ENCODE results near the gene RASGRF2.
"Not testable (repeated sequence)": the region's sequence is repeated elsewhere in the genome, so short reads cannot be mapped to it uniquely, and the experiment has no call there.

RASGRF2 gene

DNA sequence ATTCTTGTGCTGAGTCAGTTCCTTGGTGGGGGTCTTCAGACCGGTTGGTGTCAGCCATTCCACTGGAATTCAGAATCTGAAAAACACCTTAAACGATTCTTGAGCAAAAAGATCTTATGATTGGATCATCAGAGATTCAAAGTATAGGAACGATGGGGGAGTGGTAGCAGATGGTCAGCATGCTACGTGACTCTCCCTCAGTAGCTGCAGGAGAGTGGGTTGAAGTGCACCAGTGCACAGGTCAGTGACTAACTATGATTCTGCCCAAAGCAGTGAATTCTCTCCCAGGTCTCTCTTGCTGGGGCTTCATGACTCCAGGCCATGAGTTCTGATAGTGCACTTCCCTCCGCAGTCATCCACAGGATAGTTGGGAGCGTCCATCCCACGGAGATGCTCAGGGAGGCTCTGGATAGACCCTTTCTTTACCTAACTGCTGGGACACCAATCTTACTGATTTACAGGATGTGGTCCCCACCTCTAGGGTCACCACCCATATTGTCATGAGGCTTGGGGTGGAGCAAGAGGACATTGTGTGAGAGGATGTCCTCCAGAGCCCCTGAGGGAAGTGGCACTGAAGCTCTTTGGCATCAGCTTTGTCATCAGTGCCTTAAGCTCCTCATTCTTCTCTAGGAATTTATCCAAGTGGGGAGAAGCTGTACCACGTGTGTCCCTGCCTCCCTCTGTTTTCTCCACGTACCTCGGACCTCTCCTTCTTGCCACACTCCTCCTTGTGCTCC lies 62.0 kb downstream of the RASGRF2 start:
- no peak for DNase-seq (ENCODE audit: low read depth)

DNA sequence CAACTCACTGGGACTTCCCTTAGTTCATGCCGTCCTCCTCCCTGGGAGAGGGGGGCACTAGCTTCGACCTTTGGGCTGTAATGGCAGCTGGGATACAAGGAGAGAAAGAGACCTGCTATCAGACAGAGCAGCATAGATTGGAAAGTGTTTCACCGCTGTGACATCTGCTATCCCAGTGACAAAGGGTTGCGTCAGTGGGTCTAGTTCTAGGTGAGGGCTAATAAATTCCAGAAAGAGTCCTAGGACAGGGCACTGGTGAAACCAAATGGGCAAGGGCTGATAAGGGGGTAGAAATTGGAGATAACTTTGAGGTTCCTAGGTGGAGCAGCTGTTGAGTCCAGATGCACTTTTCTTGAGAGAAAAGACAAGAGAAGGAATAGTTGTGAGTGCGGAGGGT lies 62.5 kb downstream of the RASGRF2 start:
- DNase-seq (ENCODE audit: low read depth), result no peak

DNA sequence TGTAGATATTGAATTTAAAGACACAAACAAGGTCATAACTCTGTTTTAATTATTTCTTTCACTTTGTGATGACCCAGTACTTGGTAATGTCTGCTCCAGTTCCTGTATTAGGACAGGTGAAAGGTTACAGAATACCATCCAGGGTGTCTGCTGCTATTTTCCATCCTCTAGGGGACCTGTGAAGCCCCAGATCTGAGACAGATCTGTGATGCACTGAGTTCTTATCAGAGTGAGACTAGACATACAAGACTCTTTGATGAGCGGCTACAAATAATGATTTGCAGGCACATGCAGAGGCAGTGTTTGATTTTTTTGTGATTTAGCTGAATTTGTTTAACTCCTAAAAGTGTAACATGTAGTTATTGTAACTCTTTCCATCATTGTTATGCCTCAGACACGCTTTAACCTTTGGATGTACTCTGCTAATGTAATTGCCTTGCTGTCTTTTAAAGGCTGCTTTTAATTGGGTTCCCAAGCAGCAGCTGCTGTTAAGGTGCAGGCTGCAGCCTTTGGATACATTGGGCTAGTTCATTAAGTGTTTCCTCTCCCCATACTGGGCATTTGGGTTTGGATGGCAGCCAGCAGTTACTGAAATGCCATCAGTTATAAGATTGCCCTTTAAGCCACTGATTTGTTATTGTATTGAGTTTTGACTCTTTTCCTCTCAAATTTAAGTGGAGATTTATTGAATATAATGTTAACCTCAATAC lies 63.3 kb downstream of the RASGRF2 start:
- DNase-seq (ENCODE audit: low read depth), result no peak

DNA sequence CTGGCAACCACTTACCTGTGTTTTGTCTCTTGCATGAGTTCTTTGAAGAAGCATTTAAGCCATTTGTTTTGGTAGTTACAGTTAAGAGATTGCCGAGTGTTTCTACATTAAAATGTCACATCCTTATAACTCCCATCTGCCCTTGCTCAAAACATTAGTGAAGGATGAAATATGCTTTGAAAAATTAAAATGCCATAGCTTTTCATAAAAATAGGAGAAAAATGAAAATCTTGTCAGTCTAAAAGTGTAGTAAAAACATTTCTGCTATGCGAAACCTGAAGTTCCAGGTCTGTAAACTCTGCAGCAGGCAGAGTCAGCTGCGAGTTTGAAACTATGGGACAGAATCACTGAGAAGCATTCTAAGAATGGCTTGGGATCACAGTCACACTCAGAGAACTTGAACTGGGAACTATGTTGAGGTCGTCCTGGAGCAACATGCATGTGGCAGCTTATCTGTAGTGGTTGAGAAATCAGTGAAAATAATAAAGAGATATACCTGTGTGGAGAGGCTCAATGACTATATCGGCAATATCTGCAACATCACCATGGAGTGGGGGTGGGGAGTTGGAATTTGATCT lies 67.4 kb downstream of the RASGRF2 start:
- DNase-seq (ENCODE audit: low read depth), result no peak

DNA sequence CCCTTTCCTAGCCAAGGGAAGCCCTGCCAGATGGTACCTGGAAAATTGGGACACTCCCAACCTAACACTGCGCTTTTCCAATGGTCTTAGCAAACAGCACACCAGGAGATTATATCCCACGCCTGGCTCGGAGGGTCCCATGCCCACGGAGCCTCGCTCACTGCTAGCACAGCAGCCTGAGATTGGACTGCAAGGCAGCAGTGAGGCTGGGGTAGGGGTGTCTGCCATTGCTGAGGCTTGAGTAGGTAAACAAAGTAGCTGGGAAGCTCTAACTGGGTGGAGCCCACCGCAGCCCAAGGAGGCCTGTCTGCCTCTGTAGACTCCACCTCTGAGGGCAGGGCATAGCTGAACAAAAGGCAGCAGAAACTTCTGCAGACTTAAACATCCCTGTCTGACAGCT lies 68.7 kb downstream of the RASGRF2 start:
- DNase-seq (ENCODE audit: low read depth), result not testable (repeated sequence)

DNA sequence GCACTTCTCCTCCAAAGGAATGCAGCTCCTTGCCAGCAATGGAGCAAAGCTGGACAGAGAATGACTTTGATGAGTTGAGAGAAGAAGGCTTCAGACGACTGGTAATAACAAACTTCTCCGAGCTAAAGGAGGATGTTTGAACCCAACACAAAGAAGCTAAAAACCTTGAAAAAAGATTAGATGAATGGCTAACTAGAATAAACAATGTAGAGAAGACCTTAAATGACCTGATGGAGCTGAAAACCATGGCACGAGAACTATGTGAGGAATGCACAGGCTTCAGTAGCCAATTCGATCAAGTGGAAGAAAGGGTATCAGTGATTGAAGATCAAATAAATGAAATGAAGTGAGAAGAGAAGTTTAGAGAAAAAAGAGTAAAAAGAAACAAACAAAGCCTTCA lies 69.6 kb downstream of the RASGRF2 start:
- not testable (repeated sequence) for DNase-seq (ENCODE audit: low read depth)

DNA sequence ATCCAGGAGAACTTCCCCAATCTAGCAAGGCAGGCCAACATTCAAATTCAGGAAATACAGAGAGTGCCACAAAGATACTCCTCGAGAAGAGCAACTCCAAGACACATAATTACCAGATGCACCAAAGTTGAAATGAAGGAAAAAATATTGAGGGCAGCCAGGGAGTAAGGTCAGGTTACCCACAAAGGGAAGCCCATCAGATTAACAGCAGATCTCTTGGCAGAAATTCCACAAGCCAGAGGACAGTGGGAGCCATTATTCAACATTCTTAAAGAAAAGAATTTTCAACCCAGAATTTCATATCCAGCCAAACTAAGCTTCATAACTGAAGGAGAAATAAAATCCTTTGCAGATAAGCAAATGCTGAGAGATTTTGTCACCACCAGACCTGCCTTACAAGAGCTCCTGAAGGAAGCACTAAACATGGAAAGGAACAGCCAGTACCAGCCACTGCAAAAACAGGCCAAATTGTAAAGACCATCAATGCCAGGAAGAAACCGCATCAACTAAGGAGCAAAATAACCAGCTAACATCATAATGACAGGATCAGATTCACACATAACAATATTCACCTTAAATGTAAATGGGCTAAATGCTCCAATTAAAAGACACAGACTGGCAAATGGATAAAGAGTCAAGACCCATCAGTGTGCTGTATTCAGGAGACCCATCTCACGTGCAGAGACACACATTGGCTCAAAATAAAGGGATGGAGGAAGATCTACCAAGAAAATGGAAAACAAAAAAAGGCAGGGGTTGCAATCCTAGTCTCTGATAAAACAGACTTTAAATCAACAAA lies 70.3 kb downstream of the RASGRF2 start:
- not testable (repeated sequence) for DNase-seq (ENCODE audit: low read depth)

DNA sequence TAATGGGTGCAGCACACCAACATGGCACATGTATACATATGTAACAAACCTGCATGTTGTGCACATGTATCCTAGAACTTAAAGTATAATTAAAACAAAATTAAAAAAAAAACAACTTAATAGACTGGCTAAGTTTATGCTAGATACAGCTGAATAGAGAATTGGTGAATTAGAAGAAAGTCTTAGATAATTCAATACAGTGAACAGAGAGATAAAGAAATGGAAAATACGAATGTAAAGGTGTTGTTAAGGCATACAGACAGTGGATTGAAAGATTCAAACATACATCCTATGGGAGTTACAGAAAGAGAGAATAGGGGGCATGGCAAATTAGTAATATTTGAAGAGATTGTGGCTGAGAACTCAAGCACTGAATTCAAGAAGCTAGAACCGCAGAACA lies 75.4 kb downstream of the RASGRF2 start:
- DNase-seq (ENCODE audit: low read depth), result no peak

DNA sequence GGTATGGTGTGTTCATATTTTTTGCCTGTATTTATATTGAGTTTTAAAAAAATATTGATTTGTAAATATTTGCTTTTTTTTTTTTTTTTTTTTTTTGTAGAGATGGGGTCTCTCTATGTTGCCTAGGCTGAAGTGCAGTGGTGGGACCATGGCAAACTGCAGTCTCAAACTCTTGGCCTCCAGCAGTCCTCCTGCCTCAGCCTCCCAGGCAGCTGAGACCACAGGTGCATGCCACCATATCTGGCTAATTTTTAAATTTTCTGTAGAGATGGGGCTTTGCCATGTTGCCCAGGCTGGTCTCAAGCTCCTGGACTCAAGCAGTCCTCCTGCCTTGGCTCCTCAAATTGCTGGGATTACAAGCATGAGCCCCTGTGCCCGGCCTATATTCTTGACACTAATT lies 78.3 kb downstream of the RASGRF2 start:
- no peak for DNase-seq (ENCODE audit: low read depth)

DNA sequence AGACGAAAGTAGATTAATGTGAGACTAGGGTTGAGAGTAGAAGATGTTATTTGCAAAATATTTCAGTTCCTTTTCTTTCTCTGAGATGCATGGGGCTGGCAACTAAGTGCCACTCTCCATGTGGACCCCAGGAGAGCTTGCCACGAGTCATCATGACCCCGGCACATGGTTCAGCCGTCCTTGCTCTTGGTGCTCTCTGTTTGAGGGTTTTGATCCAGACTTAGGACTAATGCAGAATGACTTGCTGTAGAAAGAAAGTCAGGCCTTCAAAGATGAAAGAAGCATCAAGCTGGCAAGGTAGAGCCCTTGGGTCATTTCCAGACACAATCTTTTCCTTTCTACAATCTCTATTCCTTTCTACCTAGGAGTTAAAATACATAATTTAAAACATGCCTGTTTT lies 84.7 kb downstream of the RASGRF2 start:
- DNase-seq (ENCODE audit: low read depth), result no peak

DNA sequence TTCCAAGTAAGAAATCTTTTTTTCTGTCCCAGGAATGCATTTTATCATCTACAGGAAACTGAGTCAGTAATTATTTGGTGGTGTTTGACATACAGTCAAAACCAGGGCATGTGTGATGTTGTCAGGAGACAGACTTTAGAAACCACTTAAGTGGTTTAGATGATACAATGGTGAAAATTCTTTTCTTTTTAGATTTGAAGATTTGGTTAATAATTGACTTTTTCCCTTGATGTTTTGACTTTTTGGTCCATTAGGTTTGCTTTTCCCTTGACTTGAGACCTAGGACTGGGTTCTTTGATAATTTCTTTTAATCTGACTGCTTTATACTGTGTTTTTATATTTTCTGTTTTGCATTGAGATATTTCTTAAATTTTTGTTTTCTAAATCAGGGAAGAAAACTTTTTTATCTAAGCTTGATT lies 85.2 kb downstream of the RASGRF2 start:
- no peak for DNase-seq (ENCODE audit: low read depth)

DNA sequence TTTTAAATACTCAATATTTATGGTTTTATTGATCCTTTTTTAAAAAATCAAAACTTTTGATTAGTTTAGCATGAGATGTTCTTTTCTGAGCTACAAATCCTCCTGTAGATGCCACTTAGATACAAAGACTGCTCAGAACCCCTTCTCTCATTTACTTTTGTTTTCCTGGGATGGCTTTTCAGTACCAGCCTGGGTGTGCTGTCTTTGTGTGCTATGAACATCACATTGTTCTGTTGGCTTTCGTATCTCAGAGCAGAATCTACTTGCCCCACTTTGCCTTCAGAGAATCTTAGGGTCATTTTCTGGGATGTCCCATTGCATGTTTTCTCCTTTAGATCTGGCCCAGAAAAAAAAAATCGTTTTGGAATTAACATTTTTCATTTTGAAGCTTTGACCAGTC lies 85.9 kb downstream of the RASGRF2 start:
- DNase-seq (ENCODE audit: low read depth), result no peak

DNA sequence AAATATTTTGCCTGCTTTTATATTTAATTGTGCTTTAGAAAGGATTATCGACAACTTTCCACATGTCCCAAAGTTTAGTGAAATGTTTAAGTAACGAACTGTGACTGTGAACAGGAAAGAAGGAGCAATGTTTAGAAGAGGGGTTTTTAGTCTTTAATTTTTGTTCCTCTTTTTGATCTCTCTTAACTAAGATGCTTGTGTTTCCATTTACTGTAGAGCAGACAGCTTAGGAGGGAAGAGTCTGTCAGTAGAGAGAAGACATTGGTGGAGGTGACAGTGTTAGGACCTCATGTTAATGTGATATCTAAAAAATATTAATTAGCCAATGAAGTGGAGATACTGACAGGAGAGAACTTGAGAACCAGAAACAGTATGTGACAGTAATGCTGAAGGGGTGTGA lies 92.2 kb downstream of the RASGRF2 start:
- no peak for DNase-seq (ENCODE audit: low read depth)

DNA sequence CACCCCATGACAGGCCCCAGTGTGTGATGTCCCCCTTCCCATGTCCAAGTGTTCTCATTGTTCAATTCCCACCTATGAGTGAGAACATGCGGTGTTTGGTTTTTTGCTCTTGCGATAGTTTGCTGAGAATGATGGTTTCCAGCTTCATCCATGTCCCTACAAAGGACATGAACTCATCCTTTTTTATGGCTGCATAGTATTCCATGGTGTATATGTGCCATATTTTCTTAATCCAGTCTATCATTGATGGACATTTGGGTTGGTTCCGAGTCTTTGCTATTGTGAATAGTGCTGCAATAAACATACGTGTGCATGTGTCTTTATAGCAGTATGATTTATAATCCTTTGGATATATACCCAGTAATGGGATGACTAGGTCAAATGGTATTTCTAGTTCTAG lies 93.1 kb downstream of the RASGRF2 start:
- not testable (repeated sequence) for DNase-seq (ENCODE audit: low read depth)

DNA sequence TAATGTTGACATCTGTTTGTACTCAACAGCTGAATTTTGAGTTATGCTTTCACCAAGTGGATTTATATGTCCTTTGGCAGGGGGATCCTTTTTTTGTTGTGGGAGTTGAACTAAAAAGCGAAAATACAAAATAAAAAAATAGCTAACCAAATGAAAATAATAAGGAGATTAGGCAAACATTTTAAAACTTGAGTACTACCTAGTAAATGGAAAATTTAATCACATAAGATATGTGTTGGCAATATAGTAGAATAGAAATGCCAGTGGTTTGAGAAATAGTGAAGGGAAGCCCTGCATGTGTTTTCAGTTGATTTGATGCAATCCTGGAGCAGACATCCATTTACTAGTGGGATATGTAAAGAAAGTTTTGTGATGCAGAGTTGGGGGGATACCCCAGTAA lies 98.0 kb downstream of the RASGRF2 start:
- no peak for DNase-seq (ENCODE audit: low read depth)

DNA sequence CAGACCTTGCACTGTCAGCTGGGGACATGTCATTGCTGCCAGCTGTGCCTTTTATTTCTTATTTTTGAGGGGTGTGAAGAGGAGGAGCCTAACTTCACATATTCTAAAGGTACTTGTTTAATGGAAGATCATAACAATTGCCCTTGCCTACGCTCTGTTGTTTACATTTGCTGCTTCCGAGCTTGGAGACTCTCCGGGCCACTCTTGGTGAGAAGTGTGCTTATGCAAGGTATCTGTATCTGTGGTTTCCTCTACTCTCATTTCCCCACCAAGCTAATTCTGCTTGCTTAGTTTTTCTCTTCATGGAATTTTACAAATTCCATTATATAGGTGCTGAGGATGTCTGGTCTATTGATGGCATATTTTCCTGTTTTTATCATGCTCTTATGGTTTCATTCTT lies 105.3 kb downstream of the RASGRF2 start:
- no peak for DNase-seq (ENCODE audit: low read depth)

DNA sequence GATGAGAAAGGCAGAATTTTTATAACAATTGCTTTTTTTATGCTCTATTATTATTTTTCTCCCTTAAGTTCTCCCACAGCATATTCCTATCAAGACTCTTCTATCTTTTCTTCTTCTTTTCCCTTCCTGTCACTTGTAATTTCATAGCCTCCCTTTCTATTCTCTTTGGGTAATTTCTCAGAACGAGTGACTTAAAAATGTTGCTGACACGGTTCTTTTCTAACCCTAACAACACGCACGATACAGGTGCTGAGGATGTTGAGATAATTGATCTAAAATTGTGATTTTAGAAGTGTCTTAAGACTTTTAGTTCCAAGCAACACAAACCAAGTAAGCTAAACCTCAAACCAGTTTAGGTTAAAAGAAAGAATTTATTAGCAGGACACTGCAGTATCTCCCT lies 105.9 kb downstream of the RASGRF2 start:
- DNase-seq (ENCODE audit: low read depth), result no peak

DNA sequence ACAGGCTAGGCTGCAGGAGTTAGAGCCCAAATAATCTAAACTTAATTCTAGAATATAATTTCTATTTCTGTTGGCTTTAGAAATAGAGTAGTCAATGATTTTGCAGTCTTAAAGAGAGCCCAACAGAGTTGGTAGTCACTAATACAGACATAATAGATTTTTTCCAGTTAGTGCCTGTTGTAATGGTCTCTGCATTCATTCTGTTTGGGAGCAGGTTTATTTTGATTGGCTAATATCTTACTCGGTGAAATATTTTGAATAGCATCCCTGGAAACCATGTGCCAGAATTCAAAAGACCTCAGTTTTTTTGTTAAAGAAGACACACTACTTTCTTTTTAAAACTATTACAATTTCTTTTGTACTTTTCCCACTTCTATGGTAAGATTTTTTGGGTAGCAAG lies 107.2 kb downstream of the RASGRF2 start:
- no peak for DNase-seq (ENCODE audit: low read depth)

DNA sequence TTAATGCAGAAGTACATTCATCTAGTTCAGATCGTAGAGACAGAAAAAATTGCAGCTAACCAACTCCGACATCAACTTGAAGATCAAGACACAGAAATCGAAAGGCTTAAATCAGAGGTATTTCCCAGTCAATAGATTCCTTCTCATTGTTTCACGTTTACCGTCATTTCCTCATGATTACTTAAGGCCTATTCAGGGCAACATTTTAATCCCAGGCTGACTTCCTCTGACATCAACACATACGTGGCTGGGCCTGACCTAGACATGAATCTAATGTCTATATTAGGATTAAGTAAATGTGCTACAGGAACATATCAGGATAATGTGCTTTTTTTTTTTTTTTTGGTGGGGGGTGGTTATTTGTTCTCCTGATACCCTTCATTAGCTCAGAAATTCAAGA lies 107.9 kb downstream of the RASGRF2 start:
- no peak for DNase-seq (ENCODE audit: low read depth)

DNA sequence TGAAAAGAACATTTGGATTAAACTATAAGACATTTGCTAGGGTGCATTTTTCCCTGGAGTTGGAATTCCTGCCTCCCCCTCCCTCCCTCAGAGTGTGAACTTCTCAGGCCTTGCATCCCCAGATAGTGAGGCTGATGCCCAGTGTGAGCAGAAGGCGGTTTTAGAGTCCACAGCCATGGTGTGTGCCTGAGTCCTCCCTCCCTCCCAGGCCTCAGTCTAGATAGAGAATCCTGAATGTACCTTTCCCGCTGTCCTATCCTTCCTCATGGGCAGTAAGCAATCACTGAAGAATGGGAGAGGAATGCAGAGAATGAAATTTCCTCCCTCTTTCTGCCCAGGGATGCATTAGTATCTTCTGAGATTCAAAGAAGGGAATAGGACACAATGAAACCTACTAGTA lies 108.5 kb downstream of the RASGRF2 start:
- DNase-seq (ENCODE audit: low read depth), result no peak

DNA sequence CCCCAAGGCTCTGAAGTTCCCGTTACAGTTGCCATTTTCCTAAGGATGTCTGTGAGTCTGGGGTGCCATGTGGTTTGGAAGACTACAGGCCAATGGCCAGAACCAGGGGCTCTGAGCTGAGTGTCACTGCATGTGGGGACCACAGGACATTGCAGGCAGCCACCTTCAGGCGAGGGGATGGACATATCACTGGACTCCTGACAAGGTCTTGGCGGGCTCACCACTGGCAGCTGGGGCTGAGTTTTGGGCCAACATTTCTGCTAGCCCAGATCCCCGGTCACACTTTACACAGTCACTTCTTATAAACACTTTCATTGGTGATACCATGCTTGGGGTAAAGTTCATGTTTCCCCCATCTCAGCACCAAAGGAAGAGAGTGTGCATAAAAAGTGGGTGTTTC lies 109.8 kb downstream of the RASGRF2 start:
- no peak for DNase-seq (ENCODE audit: low read depth)

DNA sequence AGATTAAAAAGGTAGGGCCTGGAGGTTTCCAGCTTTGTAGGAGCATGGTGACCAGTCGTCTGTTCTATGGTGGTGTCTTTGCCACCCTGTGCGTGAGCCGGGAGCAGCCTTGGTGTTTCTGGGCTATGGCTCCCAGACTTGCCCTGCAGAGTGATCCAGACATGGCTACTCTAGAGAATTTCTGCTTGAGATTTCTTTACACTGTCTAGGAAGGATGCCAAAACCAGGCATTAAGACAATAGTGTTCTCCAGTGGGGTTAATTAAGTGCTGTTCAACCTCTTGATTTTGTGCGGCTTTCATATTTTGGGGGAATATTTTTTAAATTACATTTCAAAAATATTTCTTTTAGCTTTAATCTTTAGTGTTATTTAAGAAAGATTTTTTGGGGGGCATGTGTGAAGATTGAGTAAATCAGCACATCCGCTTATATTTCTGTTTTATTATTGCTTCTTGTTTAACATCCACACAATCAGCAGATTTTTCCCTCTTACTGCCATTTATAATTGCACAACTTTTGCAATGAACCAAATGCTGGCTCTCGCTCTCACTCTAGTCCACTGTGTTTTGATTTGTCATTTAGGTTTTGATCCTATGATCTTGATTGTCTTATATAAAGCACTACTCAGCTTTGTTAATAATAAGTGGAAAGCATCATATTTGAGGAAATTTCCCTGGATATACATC lies 110.5 kb downstream of the RASGRF2 start:
- DNase-seq (ENCODE audit: low read depth), result no peak

All from GM04504 (cell line).